Activated naive CD8-positive, alpha-beta T cell treated with anti-CD3 and anti-CD28 coated beads, Interleukin-2, amount 50 U/mL, for 16 hours (primary cell): ENCODE measurements around the gene HPS4.
"Not testable (repeated sequence)": the region's sequence is repeated elsewhere in the genome, so short reads cannot be mapped to it uniquely, and the experiment has no call there.

ENCODE experiments used
- DNase-seq: peaks from one replicate; pipeline ENCODE4 v3.0.0-alpha.2; 2020; ENCODE audit warnings: low read depth, low spot score

Gene HPS4

DNA sequence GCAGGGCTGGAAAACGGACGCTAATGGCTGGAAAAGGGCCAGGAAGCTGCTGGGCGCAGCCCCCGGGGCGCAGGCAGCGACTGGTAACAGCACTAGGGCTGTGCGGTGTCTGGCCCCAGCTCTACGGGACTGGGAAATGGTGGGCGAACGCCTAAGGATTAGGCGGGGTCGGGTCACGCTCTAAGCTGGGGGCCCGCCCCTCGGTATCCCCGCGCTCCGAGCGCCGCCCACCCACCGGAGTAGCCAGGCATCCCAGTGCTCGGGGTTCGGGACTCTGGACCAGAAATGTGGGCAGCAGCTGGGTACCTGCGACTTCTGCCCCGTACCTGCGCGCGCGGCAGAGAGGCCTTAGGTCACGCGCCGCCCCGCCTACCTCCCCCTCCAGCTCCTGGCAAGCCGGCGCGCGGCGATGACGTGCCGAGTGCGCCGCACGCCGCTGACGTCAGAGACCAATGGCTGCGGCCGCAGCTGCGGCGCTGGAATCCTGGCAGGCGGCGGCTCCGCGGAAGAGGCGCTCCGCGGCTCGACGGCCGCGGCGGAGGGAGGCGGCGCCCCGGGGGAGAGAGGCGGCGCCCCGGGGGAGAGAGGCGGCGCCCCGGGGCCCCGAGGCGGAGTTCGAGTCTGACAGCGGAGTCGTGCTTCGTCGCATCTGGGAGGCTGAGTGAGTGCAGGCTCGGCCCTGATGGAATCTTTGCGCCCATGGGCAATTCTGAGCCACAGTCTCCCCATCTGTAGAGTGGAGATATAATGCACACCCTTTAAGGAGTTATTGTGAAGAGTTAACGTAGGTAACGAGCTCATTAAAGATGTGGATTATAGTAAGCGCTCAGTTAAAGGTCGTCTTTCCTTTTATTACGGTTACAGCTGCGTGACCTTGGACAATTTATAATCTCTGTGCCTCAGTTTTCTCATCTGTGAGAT lies at the start of gene HPS4, which contains the start of gene SRRD:
TSS of gene HPS4 (minus strand) at position 345 of the 921 bp plus-strand sequence. CDS start 2,021 bp downstream, outside the sequence.
TSS of gene SRRD (plus strand) at position 439 of the 921 bp plus-strand sequence. CDS start at position 453, 14 bp downstream.
- peak; percentile 77 for DNase-seq

DNA sequence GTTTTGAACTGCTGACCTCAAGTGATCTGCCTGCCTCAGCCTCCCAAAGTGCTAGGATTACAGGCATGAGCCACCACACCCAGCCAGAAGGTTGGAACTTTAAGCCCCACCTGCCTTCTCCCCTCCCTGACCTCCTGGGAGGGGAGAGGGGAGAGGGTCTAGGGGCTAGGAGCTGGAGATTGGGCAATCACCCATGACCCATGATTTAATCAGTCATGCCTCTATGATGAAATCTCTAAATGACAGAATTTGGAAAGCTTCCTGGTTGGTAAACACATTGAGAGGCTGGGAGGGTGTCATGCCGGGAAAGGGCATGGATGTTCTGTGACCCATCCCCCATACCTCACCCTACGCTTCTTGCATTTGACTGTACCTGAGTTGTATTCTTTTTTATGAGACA lies 45.8 kb upstream of the HPS4 start:
- DNase-seq: no peak

DNA sequence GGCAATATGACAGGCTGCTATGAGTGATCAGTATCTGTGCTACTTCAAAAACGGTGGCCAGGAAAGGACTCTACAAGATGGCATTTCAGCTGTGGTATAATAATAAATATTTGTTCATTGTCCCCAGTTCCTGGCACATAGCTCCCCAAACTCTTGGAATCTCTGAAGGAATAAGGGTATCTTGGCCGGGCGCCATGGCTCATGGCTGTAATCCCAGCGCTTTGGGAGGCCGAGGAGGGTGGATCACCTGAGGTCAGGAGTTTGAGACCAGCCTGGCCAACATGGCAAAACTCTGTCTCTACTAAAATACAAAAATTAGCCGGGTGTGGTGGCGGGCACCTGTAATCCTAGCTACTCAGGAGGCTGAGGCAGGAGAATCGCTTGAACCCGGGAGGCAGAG lies 44.9 kb upstream of the HPS4 start:
- DNase-seq: not testable (repeated sequence)

DNA sequence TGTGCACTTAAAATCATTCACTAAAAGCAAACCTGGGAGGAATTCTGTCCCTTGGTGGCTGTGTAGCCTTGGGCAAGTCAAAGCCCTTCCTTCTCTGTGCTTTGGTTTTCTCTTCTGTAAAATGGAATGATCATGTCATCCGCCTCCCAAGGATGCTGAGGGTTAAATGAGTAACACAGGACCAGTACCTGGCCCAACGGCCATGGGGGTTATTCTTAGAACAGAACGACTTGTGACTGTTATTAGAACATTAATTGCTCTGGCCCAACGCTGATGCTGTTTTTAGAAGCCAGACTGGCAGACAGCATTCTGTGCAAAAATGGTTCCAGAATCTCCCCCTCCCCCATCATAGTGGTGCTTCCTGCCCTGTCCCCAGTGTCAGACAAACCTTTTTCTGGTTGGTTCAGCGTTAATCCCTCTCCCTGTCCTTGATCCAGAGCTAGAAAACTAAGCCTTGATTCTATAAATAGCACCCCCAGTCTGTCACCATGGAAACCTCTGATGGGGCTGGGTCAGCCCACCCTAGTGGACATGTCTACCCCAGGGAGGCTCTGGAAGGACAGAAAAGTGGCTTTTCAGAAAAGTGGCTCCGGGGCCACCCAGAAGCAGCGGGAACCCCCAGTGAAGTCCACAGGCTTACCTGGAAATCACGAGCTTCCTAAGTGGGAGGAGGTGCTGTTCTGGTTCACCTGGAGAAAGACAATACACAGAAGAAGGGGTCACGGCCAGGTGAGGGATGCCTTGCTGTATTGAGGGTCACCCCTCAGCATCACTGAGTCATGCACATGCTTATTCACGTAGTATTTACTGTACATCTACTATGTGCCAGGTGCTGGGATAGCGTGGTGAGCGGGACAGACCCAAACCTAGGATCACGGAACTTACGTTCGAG lies 44.2 kb upstream of the HPS4 start:
- no peak for DNase-seq

DNA sequence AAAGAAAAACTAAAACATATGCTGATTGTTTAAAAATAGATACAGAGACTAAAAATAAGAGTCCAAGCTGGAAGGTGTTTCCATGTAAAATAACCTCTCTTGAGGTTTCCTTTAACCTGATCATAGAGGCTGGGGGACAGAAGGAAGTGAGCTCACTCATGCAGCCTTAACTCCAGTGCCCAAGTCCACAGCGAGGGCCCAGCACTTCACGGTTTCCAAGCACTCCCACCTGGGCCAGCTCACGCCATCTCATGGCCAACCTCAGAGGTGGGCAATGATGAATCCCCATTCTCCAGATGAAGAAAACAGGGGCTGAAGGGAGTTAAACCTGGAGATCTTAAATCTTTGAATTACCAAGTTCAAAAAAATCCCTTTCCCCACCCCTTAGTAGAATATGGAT lies 43.6 kb upstream of the HPS4 start:
- DNase-seq: no peak

DNA sequence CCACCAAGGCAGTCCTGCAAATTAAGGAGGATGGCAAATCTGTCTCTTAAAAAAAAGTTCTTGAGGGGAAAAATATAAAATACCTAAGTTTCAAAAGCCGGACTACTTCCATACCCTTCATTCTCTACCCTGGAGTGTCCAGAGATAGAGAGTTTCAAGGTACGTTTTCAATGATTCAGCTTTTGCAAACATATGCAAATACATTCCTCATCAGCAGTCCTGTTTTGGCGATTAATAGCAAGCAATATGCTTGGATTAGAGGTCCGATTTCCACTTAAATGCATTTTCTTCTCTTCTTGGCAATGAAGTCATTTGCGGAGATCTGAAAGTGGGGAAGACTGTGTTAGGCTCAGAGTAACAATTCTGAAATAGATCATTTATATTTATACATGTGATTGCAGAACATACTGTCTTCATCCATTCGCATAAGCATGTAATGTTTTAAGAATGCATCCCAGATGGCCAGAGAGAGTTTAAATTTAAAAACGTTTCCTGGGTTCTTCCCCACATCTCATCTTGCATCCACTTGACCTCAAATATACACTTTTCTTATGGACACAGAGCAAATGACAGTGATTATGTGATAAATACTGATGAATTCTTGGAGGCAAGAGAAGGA lies 42.5 kb upstream of the HPS4 start:
- DNase-seq: no peak

DNA sequence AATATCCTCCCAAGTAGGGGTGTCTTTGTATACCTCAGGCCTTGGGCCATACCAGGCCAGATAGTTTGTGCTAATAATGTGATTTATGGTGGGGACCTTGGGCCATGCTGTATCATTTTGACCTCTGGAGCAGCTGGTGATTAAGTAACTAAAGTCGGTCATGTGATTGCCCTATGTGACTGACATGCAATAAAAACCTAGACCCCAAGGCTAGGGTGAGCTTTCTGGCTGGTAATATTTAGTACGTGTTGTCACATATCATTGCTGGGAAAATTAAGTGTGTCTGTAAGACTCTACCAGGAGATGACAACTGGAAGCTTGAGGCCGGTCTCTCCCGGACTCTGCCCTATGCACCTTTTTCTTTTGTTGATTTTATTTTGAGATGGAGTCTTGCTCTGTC lies 41.3 kb upstream of the HPS4 start:
- DNase-seq: no peak

DNA sequence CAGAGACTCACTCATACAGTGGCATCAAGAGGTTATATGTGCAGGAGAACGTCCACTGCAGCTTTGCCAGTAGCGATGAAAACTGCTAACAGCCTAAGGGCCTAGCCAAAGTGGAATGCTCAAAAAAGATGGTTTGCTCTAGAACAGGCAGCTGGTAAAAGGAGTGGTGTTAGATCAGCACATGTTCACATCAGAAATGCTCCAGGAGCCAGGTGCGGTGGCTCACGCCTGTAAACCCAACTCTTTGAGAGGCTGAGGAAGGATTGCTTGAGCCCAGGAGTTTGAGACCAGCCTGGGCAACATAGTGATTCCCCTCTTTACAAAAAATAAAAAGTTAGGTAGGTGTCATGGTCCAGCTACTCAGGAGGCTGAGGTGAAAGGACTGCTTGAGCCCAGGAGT lies 39.0 kb upstream of the HPS4 start:
- no peak for DNase-seq

DNA sequence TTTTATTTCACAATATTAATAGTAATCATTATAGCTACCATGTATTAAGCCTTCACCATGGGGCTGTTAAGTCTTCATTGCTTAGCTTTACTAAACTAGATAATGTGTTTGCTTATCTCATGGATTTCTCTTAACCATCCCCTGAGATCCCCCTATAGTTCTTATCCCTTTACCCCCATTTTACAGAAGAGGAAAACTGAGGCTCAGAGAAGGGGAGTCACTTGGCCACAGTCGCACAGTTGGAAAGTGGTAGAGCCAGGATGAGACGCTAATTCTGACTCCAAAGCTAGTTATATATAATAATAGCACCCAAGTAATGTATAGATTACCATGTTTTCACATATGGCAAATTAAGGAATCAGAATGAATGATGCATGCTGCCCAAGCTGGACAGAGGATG lies 38.4 kb upstream of the HPS4 start:
- no peak for DNase-seq

DNA sequence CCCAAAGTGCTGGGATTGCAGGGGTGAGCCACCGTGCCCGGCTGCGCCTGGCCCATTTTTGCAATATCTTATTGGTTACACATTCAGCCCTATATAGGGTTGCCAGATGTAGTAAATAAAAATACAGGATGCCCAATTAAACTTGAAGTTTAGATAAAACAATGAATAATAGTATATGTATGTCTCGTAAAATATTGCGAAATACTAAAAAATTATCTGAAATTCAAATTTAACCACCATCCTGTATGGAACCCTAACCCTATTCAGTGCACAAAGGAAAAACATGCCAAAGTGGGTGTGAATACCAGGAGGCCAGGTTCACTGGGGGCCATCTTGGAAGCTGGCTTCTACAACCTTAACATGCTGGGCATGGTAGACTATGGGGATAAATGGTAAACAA lies 33.8 kb upstream of the HPS4 start:
- DNase-seq: no peak

DNA sequence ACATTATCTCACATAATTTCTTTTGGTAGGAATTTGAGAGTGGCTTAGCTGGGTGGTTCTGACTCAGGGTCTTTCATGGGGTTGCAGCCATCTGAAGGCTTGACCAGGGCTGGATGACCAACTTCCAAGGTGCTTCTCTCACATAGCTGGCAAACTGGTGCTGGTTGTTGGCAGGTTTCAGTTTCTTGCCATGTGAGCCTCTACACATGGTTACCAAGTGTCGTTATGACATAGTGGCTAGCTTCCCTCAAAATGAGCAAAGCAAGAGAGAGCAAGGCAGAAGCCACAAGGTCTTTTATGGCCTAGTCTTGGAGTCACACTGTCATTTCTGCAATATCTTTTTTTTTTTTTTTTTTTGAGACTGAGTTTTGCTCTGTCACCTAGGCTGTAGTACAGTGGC lies 32.9 kb upstream of the HPS4 start:
- no peak for DNase-seq

DNA sequence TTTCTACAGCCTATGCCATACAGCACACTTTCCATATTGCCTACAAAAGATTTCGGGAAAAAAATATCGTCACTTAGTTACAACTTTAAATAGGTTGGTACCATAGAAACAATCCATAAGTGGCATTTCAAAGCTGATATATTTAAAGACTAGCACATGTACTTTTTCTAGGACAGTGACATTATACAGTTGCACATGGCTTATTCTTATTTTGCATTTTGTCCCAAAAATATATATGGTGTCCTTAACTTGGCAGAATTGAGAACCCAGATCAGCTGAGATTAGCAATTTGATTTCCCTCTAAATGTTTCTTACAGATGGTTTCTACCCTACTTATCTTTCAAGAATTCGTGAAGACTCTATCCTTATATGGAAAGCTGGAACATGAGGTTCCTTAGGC lies 32.3 kb upstream of the HPS4 start:
- no peak for DNase-seq

DNA sequence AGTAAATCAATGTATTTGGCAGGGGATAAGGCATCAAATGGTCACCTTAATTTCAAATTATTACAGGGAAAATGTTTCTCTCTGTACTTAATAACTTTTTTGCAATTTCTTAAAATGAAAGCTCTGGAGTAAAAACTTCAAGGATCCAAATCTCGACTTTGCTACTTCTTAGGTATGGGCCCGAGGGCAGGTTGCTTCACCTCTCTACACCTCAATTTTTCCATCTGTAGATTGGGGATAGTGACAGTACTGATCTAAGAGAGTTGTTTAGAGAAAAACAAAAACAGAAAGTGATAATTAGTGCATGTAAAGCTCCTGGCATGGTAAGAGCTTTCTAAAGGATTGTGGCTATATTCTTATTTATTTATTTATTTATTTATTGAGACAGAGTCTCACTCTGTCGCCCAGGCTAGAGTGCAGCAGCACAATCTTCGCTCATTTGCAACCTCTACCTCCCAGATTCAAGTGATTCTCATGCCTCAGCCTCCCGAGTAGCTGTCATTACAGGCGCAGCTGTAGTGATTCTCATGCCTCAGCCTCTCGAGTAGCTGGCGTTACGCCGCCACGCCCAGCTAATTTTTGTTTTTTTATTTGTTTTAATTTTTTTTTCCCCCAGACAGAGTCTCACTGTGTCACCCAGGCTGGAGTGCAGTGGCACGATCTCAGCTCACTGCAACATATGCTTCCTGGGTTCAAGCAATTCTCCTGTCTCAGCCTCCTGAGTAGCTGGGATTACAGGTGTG lies 31.0 kb upstream of the HPS4 start:
- DNase-seq: no peak

DNA sequence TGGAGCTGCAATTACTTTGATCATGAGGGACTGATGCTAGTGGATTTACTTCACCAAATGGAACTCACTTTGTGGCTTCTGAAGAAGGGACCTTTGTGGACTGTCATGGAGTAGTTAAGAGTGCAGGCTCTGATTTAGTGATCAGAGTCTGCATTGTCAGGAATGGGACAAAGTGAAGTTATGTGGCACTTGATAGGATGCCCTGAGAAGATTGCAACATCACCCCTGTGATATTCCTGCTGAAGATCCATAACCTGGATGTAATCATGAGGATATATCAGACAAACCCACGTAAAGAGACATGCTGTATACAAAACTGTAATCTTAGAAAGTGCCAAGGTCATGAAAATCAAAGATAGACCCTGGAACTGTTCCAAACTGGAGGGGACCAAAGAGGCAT lies 30.3 kb upstream of the HPS4 start:
- no peak for DNase-seq

DNA sequence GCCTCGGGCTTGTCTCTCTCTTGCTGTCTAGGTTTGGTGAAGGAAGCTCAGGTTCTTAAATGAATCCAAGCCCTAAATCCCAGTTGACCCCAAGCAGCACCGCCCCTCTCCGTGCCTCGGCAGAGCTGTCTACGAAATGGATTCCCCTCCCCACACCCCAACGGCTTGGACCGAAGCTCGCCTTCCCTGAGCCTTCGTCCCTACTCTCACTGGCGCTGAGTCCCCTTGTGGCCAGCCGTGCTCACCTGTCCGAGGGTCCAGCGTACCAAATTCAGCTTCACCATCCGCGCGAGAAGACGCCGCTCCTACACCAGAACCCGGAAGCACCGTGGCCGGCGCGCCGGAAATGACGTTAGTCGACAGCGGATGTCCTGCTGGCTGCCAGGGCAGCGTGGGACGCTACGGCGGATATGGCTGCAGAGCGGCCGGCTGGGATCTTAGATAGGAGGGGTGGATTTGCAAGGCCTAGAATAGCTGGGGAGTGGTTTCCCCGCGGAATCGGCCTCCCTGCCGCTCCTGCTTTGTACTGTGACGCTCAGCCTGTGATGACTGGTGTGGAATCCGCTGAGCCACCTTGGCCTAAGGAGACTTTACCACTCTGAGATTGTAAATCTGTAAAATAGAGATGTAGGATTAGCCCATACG lies 28.7 kb upstream of the HPS4 start, which contains the start of gene TFIP11:
TSS of gene TFIP11 (minus strand) at position 325 of the 645 bp plus-strand sequence. CDS start 2,201 bp downstream, outside the sequence.
- peak; percentile 80 for DNase-seq

DNA sequence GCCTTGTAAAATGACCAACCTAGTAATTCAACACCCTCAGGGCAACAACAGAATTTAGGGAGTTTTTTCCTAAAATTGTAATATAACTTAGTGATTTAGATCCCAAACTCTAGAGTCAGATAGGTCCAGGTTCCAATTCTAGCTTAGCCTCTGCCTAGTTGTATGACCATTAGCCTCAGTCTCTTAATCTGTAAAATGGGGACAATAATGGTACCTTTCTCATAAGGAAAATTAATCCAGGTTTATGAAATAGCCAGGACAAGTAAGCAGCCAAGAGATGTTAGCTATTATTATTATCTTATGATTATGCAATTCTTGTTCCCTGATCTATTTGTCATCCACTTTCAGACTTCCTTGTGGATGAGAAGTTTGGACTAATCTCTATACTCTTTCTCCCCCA lies 24.6 kb upstream of the HPS4 start:
- no peak for DNase-seq

DNA sequence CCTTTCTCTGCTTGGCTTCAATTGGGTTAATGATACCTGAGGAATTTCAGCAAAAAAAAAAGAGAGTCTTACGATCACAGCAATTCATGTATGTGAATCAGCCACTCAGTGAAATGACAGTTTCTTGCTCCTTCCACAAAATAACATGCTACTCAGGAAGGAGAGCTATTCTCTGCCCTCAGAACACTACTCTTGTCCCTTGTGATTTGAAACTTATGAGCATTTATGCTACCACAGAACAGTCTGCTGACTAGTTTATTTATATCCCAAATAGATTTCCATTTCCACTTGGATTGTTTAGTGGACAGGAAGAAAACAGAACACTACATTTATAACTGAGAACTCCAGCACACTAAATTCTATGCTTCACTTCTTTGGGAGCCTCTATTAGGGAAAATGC lies 20.2 kb upstream of the HPS4 start:
- no peak for DNase-seq

DNA sequence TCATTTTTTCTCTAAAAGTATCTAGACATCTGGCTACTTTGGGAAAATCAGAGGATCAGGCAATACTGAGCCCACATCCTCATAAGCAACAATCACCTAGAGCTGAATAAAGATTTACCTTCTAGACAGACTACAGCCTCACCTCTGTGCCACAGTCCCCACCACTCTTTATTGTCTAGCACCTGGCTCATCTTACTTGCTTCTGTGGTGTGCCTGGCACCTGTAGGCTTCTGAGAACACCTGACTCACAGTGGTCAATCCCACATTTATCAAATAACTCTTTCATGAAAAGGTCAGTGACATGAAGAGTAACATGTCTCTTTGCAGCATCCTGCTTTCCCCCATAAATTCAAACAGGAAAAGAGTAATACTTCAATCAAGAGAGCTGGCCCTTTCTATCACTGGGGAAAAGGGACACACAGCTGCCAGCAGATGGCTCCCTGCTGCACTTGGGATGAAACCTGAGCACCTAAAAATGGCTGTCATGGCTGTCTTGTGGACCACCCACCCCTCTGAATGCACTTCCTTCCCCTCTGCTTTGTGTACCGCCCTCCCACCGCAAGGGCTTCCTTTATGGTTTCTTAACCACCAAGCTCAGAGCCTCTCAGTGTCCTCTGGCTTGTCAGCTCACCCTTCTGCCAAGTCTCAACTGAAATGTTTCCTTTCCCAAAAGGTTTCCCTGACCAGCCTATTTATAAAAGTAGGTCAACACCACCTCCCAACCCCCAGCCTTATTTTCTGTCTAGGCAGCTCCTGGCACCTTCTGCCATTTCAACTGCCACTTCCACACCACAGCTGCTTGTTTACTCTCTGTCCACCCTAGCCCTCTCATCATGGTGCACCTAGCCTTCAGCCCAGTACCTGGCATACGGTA lies 19.3 kb upstream of the HPS4 start:
- DNase-seq: peak; percentile 9

DNA sequence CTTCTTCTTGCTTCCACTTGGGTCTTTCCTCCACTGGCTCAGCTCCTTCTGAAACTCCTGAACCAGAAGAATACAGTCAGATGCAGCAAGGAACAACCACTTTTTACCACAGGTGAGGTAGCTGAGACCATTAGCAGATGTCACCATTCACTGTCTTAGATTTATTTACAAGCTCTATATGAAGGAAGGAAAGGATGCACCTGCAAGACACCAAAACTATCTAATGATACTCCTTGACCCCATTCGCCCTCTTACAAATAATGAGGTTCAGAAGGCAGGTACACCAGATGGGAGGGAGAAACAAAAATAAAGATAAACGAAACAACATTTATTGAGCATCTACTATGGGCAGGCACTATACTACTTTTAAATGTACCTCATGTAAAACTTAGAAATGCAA lies 18.4 kb upstream of the HPS4 start:
- no peak for DNase-seq
